ENCODE measurements around the gene RP2.

Gene RP2

GRCh38 chrX:46922611-46923010 lies 85.8 kb downstream of the RP2 start:
- DNase-seq = peak; percentile 10

- no peak for DNase-seq
These were observed 90.9 kb downstream of the RP2 start for GRCh38 chrX:46927718-46928117.

GRCh38 chrX:46929439-46930261 lies 92.8 kb downstream of the RP2 start:
- peak; percentile 43 for DNase-seq
